HG02885 (cell line): ENCODE measurements around the gene ZNG1F.
"Not testable (repeated sequence)": the region's sequence is repeated elsewhere in the genome, so short reads cannot be mapped to it uniquely, and the experiment has no call there.

ENCODE experiments used
- ATAC-seq: cut with Tn5 transposase; IDR thresholded peaks from one replicate; pipeline ENCODE4 v1.9.1; 2021; ENCODE audit warnings: mild to moderate bottlenecking; ENCODE audit not compliant: unreplicated experiment, poor library complexity

ZNG1F gene

GRCh38 chr9:41124250-41125108, 64.6 kb downstream of the ZNG1F start:
- not testable (repeated sequence) for ATAC-seq

- ATAC-seq, result not testable (repeated sequence)
These were observed 65.3 kb downstream of the ZNG1F start for GRCh38 chr9:41123812-41124211.

DNA sequence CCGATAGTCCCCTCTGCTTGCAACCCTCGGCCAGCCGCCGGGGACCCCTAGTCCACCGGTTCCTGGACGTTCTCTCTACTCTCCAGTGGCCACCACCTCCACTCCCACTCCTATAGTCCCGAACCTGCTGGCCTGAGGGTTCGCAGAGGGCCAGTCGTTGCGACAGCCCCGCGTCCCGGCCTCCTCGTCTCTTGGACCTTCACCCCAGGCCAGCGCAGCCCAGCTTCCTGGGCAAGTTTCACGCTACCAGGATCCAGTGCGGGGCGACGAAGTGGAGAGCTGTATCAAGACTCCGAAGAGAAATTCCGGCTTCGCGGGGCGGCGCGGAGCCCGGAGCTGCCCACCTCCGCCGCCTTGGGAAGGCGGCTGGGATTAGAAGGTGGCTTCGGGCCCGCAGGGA, 65.7 kb downstream of the ZNG1F start:
- ATAC-seq, result not testable (repeated sequence)

GRCh38 chr9:41120696-41121095, 68.4 kb downstream of the ZNG1F start:
- ATAC-seq, result not testable (repeated sequence)

- not testable (repeated sequence) for ATAC-seq
These were observed 69.4 kb downstream of the ZNG1F start for GRCh38 chr9:41119719-41120118.

DNA sequence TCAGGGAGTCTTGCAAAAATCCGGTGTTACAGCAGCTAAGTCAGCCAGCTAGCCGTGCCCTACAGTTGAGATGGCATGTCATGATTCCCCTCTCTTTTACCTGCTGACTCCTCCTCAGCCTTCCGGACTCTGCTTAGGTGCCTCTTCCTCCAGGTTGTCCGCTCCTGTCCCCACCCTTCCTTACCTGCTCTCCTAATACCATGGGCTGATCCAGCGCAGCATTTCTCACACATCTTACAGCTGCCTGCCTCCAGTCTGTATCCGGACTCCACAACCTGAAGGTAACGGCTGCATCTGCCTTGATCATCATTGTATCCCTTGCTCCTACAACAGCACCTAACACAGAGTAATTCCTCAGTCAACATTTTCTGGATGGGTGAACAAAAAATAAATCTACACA, 69.8 kb downstream of the ZNG1F start:
- not testable (repeated sequence) for ATAC-seq

DNA sequence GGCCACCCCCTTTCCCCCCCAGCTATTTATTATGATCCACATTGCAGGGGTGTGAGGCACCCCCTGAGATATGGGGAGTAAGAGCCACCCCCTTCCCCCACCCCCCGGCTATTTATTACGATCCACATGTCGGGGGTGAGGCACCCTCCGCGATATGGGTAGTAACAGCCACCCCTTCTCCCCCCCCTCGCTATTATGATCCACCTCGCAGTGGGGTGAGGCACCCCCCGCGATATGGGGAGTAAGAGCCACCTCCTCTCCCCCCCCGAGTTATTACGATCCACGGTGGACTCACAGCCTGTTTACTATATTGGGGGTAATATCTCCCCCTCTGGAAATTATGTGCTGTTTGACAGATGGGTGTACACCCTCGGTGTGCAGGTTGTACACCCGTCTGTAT, 75.8 kb downstream of the ZNG1F start:
- ATAC-seq, result not testable (repeated sequence)

GRCh38 chr9:41111414-41111813, 77.7 kb downstream of the ZNG1F start:
- not testable (repeated sequence) for ATAC-seq

DNA sequence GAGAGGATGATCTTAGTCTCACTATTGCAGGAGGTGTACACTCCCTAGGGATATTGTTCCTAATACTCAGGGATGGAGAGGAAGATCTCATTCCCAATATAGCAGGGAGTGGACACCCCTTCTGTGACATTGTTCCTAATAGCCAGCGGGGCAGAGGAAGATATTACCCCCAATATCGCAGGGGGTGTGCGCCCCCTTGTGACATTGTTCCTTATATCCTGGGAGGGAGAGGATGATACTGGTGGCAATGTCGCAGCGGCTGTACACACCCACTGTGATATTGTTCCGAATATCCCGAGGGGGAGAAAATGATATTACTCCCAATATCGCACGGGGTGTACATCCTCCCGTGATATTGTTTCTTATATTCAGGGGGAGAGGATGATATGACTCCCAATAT, 78.2 kb downstream of the ZNG1F start:
- not testable (repeated sequence) for ATAC-seq

DNA sequence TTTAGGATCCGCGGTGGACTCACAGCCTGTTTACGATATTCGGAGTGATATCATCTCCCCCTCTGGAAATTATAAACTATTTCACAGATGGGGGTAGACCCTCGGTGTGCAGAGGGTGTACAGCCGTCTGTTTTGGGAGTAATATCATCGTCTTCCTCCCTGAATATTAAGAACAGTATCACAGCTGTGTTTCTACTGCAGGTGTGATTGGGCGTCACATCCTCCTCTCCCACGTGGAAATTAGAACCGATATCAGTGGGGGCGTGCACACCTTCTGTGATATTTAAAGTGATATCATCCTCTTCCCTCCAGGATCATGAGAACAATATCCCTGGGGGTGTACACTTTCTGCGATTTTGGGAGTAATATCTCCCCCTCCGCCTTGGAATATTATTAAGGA, 79.9 kb downstream of the ZNG1F start:
- not testable (repeated sequence) for ATAC-seq

GRCh38 chr9:41108816-41109215, 80.3 kb downstream of the ZNG1F start:
- ATAC-seq, result not testable (repeated sequence)

DNA sequence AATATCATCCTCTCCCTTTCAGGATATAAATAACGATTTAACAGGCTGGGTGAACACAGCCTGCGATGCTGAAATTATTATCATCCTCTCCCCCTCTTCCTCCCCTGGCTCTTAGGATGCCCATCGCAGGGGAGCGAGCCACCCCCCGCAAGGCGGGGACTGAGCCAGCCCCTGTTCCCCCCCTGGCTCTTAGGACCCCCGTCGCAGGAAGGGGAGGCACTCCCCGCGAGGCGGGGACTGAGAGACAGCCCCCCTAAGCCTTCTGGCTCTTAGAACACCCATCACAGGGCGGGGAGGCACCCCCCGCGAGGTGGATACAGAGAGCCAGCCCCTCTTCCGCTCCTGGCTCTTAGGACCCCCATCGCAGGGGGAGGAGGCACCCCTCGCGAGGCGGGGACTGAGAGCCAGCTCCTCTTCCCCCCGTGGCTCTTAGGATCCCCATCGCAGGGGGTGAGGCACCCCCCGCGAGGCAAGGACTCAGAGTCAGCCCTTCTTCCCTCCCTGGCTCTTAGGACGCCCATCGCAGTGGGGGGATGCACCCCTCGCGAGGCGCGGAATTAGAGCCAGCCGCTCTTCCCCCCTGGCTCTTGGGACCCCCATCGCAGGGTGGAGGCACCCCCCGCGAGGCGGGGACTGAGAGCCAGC, 82.5 kb downstream of the ZNG1F start:
- not testable (repeated sequence) for ATAC-seq

DNA sequence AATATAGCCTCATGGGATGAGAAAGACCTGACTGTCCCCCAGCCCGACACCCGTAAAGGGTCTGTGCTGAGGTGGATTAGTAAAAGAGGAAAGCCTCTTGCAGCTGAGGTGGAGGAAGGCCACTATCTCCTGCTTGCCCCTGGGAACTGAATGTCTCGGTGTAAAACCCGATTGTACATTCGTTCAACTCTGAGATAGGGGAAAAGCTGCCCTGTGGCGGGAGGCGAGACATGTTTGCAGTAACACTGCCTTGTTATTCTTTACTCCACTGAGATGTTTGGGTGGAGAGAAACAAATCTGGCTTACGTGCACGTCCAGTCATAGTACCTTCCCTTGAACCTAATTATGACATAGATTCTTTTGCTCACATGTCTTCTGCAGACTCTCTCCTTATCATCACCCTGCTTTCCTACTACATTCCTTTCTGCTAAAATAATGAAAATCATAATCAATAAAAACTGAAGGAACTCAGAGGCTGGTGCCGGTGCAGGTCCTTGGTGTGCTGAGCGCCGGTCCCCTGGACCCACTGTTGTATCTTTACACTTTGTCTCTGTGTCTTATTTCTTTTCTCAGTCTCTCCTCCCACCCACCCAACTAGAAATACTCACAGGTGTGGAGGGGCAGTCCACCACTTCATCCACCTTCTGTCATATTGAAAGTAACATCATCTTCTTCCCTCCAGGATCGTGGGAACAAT, 83.4 kb downstream of the ZNG1F start:
- not testable (repeated sequence) for ATAC-seq

DNA sequence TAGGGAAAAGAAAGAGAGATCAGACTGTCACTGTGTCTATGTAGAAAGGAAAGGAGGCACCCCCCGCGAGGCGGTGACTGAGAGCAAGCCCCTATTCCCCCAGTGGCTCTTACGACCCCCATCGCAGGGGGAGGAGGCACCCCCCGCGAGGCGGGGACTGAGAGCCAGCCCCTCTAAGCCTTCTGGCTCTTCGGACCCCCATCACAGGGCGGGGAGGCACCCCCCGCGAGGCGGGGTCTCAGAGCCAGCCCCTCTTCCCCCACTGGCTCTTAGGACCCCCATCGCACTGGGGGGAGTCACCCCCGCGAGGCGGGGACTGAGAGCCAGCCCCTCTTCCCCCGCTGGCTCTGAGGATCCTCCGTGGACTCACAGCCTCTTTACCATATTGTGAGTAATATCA, 84.6 kb downstream of the ZNG1F start:
- not testable (repeated sequence) for ATAC-seq

- not testable (repeated sequence) for ATAC-seq
These were observed 88.6 kb downstream of the ZNG1F start for GRCh38 chr9:41100508-41100907.

DNA sequence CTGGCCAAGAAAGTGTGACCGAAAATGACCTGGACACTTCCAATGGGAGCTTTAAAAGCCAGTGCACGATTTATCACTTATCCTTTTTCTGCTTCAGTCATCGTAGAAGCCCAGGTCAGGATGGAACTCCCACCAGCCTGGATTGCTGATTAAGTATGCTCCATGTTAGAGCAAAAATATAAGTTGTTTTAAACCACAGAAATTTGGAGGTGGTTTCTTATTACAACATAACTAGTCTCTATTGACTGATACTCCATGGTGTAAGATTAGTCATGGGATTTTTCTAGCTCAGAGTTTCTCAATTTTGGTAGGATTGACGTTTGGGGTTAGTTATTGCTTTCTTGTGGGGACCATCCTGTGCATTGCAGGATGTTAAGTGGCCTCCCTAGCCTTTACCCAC, 90.4 kb downstream of the ZNG1F start:
- not testable (repeated sequence) for ATAC-seq

DNA sequence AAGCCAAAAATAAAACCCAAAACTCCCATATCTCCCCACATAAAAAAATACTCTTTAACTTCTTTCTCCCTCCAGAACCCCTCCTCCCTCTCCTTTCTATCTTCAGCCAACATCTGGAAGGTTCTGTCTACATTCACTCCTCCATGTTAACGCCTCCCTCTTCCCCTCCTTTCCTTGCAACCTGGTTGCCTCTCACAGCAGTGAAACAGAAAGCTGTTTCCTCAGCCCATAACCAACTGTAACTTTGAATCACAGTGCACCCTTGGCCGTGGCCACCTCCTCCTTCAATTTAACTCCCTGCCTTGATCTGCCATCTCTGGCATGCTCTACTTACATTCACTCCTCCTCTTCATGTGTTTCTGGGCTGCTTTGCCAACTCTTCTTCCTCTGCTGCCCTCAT, 94.1 kb downstream of the ZNG1F start:
- peak; percentile 54 for ATAC-seq

DNA sequence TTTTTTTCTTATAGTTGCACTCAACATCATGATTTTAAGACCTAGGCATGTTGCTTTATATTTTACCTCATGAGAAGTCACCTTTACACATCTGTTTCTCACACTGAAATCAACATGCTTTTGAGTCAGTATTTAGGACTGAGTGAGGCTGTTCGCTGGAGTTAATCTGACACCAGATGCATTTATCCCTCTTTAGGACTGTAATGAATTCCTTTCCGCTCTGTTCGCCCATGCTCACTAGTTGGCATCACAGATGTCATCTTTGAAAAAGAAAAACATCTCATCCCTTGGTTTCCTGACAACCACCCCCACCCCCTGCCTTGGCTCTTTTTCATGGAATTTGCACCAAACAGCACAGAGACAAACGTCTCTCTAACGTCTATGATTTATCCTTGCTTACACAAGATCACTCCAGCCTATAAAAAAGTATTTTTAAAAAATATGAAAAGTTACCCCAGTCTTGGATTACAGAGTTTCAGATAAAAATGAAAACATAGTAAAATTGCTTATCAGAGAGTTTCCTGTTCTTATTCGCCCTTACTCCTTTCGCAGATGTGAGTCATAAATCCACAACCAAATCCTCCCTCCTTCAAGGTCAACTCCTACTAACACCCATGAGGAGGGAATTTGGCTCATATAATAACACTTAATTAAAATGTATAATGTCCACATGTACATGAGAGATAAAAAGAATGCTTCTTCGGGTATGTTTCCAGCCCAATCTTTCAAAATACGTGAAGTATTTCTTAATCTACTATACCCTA, 94.9 kb downstream of the ZNG1F start:
- ATAC-seq, result not testable (repeated sequence)

DNA sequence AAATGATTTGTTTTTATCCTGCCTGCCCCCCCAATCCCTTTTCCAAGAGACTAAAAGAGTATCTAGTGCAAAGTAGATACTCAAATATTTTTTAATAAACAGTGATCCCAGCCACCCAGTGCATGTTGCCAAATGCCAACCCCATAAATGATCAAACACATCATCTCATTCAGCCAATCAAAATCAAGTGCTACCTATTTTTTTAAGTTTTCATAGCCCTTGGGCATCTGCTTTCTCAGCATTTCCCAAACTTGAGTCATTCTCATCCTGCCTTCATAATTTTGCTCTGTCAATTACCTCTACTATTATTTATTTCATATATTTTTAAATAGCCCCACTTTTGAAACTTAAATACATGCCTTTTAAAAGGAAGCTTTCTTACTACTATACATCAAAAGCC, 98.2 kb downstream of the ZNG1F start:
- not testable (repeated sequence) for ATAC-seq

- ATAC-seq, result not testable (repeated sequence)
These were observed 98.7 kb downstream of the ZNG1F start for GRCh38 chr9:41090386-41090785.
